Measurements from ENCODE around the gene CFAP57.

CFAP57 gene

DNA sequence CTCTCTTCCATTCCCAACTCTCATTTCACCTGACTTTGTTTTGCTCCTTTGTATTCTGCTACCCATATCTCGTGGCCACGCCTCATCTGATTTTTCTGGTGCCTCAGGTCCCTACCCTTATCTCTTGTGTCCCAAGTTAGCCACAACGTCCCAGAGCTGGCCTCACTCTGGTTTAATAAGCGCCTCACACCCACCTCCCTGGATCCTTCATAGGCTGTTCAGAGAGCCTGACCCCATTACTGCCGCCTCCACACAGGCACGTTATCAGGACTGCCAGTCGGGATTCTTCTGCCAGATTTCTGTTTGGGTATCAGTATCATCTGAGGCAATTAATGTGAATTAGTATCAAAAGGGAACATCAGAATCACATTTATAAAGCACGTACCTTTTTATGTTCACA is 62.9 kb downstream of the CFAP57 start:
- H4K20me1 ChIP-seq (ENCODE audit: insufficient read depth, low read length, poor library complexity, severe bottlenecking) = no peaks in the 10 kb centered on the region
- no peak overlapping the region for H3K9ac ChIP-seq (ENCODE audit: low read depth, low read length, poor library complexity, severe bottlenecking)
- H3K79me2 ChIP-seq (ENCODE audit: insufficient read depth, low read length) = no peaks in the 10 kb centered on the region
- H3K36me3 ChIP-seq (ENCODE audit: insufficient read depth, low read length) = no peaks in the 10 kb centered on the region
- no peaks in the 10 kb centered on the region for H3K27me3 ChIP-seq (ENCODE audit: insufficient read depth, low read length, poor library complexity, severe bottlenecking)
- H3F3A ChIP-seq (ENCODE audit: low read depth) = no peaks in the 10 kb centered on the region
- H3K4me2 ChIP-seq (ENCODE audit: low read depth, low read length, poor library complexity, severe bottlenecking) = no peak overlapping the region
- no peaks in the 10 kb centered on the region for H3K4me1 ChIP-seq (ENCODE audit: insufficient read depth, low read length, poor library complexity, severe bottlenecking)
- TF ChIP-seq EZH2phosphoT487 (IDR thresholded peaks at IDR 0.05; ENCODE audit: borderline replicate concordance) = no peak
- TF ChIP-seq, protein P1, sequence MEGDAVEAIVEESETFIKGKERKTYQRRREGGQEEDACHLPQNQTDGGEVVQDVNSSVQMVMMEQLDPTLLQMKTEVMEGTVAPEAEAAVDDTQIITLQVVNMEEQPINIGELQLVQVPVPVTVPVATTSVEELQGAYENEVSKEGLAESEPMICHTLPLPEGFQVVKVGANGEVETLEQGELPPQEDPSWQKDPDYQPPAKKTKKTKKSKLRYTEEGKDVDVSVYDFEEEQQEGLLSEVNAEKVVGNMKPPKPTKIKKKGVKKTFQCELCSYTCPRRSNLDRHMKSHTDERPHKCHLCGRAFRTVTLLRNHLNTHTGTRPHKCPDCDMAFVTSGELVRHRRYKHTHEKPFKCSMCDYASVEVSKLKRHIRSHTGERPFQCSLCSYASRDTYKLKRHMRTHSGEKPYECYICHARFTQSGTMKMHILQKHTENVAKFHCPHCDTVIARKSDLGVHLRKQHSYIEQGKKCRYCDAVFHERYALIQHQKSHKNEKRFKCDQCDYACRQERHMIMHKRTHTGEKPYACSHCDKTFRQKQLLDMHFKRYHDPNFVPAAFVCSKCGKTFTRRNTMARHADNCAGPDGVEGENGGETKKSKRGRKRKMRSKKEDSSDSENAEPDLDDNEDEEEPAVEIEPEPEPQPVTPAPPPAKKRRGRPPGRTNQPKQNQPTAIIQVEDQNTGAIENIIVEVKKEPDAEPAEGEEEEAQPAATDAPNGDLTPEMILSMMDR (conservative IDR thresholded peaks at IDR 0.05; ENCODE audit: low read length) = no peak
- H3K9me2 ChIP-seq (replicated peaks; ENCODE audit: low read depth, low read length) = no peaks in the 10 kb centered on the region
- H2AFZ ChIP-seq (ENCODE audit: low read length) = no peak overlapping the region
- H3K9me3 ChIP-seq (ENCODE audit: insufficient read depth, low read depth, low read length) = no peaks in the 10 kb centered on the region
- no peak overlapping the region for H3K4me3 ChIP-seq (ENCODE audit: low read length, poor library complexity, severe bottlenecking)

DNA sequence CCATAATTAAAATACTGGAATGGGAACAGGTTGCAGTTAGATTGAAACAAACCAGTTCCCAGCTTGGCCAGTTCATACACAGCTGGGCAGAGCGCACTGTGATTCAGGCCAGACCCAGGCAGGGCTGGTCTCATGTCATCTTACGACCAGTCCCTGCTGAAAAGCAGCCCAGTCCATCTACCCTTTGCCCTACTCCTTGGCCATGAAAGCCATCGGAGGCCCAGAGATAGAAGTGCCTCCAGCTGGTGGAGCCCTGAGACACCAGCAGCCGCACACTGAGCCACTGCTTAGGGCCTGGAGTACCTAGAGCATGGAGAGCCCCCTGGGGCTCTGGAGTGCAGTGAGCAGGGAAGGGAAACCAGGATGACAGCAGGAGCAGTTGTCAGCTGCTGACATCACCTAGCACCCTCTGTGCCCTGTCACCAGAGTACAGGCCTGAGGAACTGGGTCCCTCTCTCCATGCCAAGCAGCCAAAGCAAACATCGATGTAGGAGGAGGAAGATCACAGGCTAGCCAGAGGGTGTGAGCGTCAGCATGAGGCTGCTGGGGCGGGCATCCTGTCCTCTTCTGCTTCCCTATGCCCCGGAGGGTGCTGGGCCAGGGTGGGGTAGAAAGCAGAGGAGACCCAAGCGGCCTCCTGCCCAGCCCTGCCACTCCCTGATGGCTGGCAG is 63.5 kb downstream of the CFAP57 start:
- TF ChIP-seq EZH2phosphoT487 (IDR thresholded peaks at IDR 0.05; ENCODE audit: borderline replicate concordance) = no peak
- TF ChIP-seq, protein P1 (conservative IDR thresholded peaks at IDR 0.05; ENCODE audit: low read length) = no peak
- Histone ChIP-seq H3K9me2 (replicated peaks; ENCODE audit: low read depth, low read length) (no peaks in the 10 kb centered on the region), H3K4me1 (ENCODE audit: insufficient read depth, low read length, poor library complexity, severe bottlenecking) (no peaks in the 10 kb centered on the region), H3K4me3 (ENCODE audit: low read length, poor library complexity, severe bottlenecking) (no peak overlapping the region), H2AFZ (ENCODE audit: low read length) (no peak overlapping the region), H3K27me3 (ENCODE audit: insufficient read depth, low read length, poor library complexity, severe bottlenecking) (no peaks in the 10 kb centered on the region), H3K9ac (ENCODE audit: low read depth, low read length, poor library complexity, severe bottlenecking) (no peak overlapping the region), H3K4me2 (ENCODE audit: low read depth, low read length, poor library complexity, severe bottlenecking) (no peak overlapping the region), H3K36me3 (ENCODE audit: insufficient read depth, low read length) (no peaks in the 10 kb centered on the region), H3F3A (ENCODE audit: low read depth) (no peaks in the 10 kb centered on the region), H4K20me1 (ENCODE audit: insufficient read depth, low read length, poor library complexity, severe bottlenecking) (no peaks in the 10 kb centered on the region), H3K9me3 (ENCODE audit: insufficient read depth, low read depth, low read length) (no peaks in the 10 kb centered on the region), H3K79me2 (ENCODE audit: insufficient read depth, low read length) (no peaks in the 10 kb centered on the region)

DNA sequence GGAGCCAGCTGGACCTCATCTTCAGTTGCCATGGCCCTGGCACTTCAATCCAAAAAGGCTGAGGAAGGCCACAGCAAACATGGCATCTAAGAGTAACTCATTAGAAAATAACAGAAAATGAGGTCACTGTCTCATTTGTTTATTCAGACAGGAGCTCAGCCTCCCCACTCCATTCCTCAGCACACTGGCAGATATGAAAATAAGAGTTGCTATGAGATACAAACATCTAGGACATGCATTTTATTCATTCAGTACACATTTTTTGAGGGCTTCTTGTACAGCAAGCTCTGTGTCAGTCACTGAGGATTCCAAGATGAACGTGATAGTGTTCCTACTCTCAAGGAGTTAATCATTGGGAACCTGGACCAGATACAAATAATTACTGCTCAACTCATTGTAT is 65.0 kb downstream of the CFAP57 start:
- no peaks in the 10 kb centered on the region for H3K4me1 ChIP-seq (ENCODE audit: insufficient read depth, low read length, poor library complexity, severe bottlenecking)
- H3K9me2 ChIP-seq (replicated peaks; ENCODE audit: low read depth, low read length) = no peaks in the 10 kb centered on the region
- H3F3A ChIP-seq (ENCODE audit: low read depth) = no peaks in the 10 kb centered on the region
- no peaks in the 10 kb centered on the region for H3K9me3 ChIP-seq (ENCODE audit: insufficient read depth, low read depth, low read length)
- no peaks in the 10 kb centered on the region for H3K27me3 ChIP-seq (ENCODE audit: insufficient read depth, low read length, poor library complexity, severe bottlenecking)
- H4K20me1 ChIP-seq (ENCODE audit: insufficient read depth, low read length, poor library complexity, severe bottlenecking) = no peaks in the 10 kb centered on the region
- H3K79me2 ChIP-seq (ENCODE audit: insufficient read depth, low read length) = no peaks in the 10 kb centered on the region
- H3K9ac ChIP-seq (ENCODE audit: low read depth, low read length, poor library complexity, severe bottlenecking) = no peak overlapping the region
- H3K4me2 ChIP-seq (ENCODE audit: low read depth, low read length, poor library complexity, severe bottlenecking) = no peak overlapping the region
- no peak overlapping the region for H3K4me3 ChIP-seq (ENCODE audit: low read length, poor library complexity, severe bottlenecking)
- no peak overlapping the region for H2AFZ ChIP-seq (ENCODE audit: low read length)
- H3K36me3 ChIP-seq (ENCODE audit: insufficient read depth, low read length) = no peaks in the 10 kb centered on the region
- no peak for TF ChIP-seq EZH2phosphoT487 (IDR thresholded peaks at IDR 0.05; ENCODE audit: borderline replicate concordance)
- TF ChIP-seq, protein P1 (conservative IDR thresholded peaks at IDR 0.05; ENCODE audit: low read length) = no peak
